Mammary epithelial cell (primary cell): ENCODE data around the gene CDADC1.
"Not testable (repeated sequence)": the region's sequence is repeated elsewhere in the genome, so short reads cannot be mapped to it uniquely, and the experiment has no call there.

Source experiments
- EZH2 ChIP-seq: IDR thresholded peaks from 2 replicates; pipeline ENCODE4 v1.6.1; 2012; ENCODE audit warnings: low read length, inconsistent platforms, borderline replicate concordance
- TF ChIP-seq, protein P1 (sequence below), 2 donors: IDR thresholded peaks in 1 of 2; conservative IDR thresholded peaks in 1 of 2; 2 replicates each; pipeline ENCODE4 v1.5.1; 2011 to 2012; ENCODE audit warnings: inconsistent platforms in 2 of 2, low read length in 2 of 2, mild to moderate bottlenecking in 2 of 2, control low read depth in 1 of 2, low read depth in 1 of 2; ENCODE audit not compliant: insufficient read depth in 1 of 2; ENCODE audit errors: extremely low read depth in 1 of 2

GRCh38 chr13:49294723-49295122, 47.0 kb downstream of the CDADC1 start:
- TF ChIP-seq, protein P1, sequence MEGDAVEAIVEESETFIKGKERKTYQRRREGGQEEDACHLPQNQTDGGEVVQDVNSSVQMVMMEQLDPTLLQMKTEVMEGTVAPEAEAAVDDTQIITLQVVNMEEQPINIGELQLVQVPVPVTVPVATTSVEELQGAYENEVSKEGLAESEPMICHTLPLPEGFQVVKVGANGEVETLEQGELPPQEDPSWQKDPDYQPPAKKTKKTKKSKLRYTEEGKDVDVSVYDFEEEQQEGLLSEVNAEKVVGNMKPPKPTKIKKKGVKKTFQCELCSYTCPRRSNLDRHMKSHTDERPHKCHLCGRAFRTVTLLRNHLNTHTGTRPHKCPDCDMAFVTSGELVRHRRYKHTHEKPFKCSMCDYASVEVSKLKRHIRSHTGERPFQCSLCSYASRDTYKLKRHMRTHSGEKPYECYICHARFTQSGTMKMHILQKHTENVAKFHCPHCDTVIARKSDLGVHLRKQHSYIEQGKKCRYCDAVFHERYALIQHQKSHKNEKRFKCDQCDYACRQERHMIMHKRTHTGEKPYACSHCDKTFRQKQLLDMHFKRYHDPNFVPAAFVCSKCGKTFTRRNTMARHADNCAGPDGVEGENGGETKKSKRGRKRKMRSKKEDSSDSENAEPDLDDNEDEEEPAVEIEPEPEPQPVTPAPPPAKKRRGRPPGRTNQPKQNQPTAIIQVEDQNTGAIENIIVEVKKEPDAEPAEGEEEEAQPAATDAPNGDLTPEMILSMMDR (conservative IDR thresholded peaks at IDR 0.05 in 1 of 2, IDR thresholded peaks at IDR 0.05 in 1 of 2; ENCODE audit: extremely low read depth in 1 of 2, insufficient read depth in 1 of 2, low read depth in 1 of 2, low read length in 2 of 2), result not testable (repeated sequence)
- not testable (repeated sequence) for TF ChIP-seq EZH2
